Iris pigment epithelial cell (primary cell): Measurements from ENCODE around the gene DTNA.

Source experiments
- DNase-seq: peaks from one replicate; pipeline ENCODE4 v3.0.0-alpha.2; 2011; ENCODE audit warnings: low read depth

The DTNA gene

DNA sequence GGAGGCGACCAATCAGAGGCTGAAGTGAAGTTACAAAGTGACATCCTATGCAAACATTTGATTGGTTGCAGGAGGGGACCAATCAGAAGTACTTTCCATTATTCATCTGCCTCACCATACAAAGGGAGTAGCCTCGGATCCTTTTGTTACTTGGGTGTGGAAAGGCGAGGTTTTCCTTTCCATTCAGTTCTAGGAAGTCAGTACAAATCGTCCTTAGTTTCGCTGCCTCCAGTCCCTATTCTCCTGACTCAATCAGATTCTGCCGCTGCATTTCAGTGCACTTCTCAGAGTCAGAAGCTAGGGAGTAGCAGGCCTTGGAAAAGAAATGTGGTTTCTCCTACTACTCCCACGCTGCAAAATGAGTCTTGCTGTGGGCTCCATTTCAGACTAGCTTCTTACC lies 149.4 kb downstream of the DTNA start:
- DNase-seq, result no peak

DNA sequence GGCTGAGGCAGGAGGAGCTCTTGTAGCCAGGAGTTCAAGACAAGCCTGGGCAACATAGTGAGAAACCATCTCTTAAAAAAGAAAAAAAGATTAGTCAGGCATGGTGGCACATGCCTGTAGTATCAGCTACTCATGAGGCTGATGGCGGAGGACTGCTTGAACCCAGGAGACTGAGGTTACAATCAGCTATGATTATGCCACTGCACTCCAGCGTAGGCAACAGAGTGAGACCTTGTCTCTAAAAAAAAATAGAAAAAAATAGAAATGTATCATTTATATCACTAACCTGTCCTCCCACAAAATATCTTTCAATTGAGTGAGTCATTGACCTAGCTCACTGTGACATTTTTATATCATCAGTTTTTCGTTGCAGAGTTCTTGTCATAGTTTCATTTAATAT lies 152.5 kb downstream of the DTNA start:
- DNase-seq, result no peak

DNA sequence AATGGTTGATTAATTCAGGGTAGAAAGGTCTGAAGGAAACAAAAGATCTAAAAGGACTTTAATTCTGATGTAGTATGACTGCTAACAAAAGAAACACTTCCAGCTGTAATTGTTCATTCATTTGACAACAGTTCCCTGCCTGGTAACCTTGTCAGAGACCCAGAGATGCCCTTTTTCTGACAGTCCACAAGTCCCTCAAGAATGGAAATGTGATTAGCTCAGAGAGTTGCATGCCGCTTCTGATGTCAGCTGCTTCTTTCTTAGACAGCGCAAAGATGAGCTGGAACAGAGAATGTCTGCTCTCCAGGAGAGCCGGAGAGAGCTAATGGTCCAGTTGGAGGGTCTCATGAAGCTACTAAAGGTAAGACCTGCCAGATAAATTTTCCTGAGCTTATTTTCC lies 153.6 kb downstream of the DTNA start:
- DNase-seq, result no peak

GRCh38 chr18:34864836-34865497 lies 154.9 kb downstream of the DTNA start:
- no peak for DNase-seq

DNA sequence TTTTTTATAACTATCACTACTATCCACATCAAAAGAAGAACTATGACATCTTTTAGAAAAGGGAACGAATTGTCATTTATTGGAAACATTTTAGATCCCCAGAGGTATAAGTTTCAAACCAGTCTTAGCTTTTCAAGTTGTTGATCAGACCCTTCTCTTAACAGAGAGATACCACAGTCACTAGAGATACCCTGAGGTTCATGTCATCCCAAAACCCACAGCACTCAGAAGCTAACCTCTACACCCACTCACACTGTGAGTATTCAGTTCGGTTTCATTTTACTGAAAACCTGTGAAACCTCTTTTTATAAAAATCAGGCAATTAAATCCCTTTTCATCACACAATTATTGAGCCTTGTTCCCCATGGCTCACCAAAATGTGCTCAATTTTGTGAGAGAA lies 156.2 kb downstream of the DTNA start:
- no peak for DNase-seq

DNA sequence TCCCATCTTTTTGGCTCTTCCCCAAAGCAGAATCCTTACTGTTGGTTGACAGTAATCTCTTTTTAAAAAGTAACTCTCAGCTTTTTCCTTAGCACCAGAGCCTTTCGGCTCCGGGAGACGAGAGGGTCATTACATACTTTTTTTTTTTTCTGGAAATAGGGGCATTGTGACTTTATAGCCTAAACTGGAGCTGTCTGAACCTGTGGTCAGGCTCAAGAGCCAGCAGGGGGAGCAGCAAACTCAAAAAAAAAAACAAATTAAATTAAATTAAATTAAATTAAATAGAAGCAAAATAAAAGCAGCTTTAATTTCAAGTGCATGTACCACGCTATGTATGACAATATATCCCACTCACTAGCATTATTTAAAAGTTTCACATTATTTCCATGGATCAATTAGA lies 156.6 kb downstream of the DTNA start:
- peak; percentile 41 for DNase-seq

DNA sequence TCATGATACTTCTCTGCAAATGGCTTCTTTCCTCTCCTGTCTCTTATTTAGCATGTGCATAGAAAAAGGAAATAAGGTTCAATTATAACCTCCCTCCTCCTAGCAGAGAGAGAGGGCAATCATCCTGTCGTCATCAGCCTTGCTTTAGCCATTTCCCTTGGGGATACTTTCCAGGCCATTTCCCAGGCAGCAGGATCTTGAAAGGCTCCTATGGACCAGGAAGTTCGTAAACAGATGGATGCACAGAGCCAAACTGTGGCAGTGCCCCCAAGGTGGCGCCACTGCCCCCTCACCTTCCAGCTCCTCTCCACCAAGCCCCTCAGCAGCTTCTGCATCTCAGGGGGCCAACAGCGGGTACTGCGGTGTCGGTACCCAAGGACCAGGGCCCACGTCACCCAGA lies 157.4 kb downstream of the DTNA start:
- no peak for DNase-seq

- DNase-seq, result no peak
Measured at GRCh38 chr18:34870555-34871310, 160.6 kb downstream of the DTNA start.

GRCh38 chr18:34871435-34871834 lies 161.3 kb downstream of the DTNA start:
- no peak for DNase-seq

- no peak for DNase-seq
Measured at GRCh38 chr18:34872066-34872465, 162.0 kb downstream of the DTNA start.

GRCh38 chr18:34873986-34874580 lies 164.0 kb downstream of the DTNA start:
- DNase-seq, result no peak

GRCh38 chr18:34875150-34875549 lies 165.1 kb downstream of the DTNA start:
- DNase-seq, result no peak

GRCh38 chr18:34880403-34880802 lies 170.3 kb downstream of the DTNA start:
- DNase-seq, result no peak

DNA sequence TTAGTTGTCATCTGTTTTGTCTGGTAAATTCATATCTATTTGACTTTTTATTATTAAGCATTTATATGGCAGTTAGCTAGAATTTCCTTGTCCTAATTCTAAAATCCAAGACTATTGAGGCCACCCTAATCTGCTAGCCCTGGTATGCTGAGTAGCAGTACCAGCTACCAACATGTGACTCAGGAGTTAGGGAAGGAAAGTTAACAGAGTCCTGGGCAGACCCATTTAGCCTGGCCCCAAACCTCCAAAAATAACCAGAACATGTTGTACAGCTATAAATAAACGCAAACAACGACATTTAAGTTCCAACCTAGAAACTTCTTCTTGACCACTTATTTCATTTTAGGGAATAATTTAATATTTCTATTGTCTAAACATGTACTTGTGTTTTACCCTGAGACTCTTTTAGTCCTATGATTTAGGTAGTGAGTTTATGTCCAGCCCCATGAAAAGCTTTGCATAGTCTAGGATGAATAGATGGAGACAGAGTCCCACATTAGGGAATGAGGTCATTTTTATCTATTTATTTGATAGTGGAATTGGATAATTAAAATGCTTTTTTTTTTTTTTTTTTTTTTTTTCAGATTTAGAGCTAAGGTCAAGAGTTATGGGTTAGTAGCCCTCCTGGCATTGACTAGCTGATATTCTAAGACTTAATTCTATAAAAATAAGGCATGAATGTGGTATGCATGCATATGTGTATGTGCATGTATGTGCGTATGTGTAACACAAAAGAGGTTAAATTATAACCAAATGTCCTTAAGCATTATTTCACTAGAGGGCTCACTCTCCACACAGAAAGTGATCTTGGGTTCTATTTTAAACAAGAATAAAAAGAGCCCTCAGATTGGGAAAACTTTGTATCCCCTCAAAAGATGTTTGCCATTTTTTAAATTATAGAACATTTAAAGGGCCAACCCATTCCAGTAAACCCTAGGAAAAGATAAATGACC lies 171.1 kb downstream of the DTNA start:
- peak; percentile 44 for DNase-seq

- no peak for DNase-seq
Measured at GRCh38 chr18:34884436-34884835, 174.3 kb downstream of the DTNA start.

DNA sequence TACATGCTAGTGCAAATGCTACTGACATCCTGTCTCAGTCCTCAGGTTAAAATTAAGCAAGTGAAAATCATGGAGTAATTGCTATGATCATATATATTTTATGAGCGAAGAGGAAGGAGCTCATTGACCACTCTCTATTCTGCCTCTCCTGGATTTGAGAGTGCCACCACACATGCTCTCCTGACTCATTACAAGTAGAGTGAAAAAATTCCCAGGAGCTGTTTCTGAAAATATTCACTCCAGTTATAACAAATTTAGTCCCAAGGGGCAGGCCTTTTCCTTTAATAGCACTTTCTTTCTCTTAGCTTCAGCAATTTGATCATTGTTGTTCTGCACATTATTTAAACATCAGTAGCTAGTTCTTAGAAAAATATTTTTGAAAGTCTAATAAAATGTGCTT lies 176.1 kb downstream of the DTNA start:
- no peak for DNase-seq

- DNase-seq, result no peak
Measured at GRCh38 chr18:34887881-34888580, 177.9 kb downstream of the DTNA start.

DNA sequence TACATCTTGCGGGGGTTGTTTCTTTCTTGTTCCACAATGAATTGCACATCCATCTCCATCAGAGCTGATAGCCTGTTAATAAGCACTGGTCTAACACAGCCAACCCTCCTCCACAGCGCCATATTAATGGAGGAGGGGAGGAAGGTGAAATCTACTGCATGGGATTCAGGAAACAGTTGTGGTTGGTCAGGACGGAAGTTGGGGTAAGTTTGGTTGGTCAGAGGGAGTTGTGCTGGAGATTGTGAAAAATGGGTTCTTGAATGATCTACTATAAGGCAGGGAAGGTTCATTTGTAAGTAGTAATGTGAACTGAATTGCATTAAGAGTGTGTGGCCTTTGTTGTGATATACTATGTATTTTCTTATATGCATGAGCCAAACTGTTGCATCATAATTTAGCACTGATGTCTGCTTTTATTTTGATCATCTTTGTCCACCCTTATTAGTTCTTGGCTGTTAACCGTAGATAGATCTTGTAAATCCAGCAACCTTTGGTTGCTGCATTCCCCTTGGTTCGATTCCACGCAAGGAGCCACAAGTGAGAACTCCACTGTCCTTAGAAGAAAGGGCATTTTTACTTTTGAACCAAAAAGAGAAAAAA lies 180.5 kb downstream of the DTNA start:
- DNase-seq, result no peak

DNA sequence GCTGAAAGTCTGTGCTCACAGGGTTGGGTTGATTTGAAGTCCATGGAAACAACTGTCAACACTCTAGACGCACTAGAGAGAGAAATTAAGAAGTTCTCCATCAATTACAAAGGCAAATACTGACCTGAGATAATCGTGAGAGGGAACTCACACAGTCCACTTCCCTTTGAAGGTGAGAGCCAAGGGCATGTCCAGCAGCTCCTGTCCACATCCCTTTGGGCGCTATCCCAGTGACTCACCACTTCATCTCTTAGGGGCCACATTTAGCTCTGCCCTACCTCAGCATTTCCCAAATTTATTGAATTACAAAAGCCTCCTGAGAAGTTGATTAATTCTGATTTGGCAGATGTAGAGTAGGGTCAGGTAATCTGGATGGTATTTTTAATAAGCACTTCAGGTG lies 182.3 kb downstream of the DTNA start:
- no peak for DNase-seq

DNA sequence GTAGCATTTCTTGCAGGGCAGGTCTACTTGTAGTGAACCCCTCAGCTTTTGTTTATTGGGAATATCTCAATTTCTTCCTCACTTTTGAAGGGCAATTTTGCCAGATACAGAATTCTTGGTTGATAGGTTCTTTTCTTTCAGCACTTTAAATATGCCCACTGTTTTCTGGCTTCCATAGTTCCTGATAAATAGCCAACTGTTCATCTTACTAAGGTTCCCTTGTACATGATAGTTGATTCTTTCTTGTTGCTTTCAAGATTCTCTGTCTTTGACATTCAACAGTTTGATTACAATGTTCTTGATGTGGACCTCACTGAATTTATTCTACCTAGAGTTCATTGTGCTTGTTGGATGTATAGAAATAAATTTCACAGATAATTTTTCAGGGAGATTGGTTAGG lies 183.1 kb downstream of the DTNA start:
- no peak for DNase-seq

DNA sequence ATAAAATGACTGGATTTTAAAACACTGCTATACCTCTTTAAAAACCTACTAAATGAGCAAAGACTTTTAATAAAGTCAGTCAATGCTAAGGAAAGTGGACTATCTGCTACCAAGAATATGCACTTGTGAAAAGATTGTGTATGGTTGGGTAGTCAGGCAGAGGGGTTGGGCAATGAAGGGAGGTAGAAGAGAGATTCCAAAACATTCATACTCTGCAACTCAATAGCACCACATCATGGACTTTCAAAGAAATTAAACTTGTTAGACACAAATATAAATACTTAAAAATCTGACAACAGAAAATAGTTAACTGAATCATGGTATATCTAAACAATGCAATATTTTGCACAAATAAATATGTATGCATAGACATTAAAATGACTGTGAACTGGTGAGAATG lies 191.2 kb downstream of the DTNA start:
- peak; percentile 50 for DNase-seq
